Measurements from ENCODE around the gene MCIDAS. TPM values are rescaled to one million over a fixed set of nuclear protein-coding genes. Genes with fewer than 3 reads are reported as not detected.

The MCIDAS gene
- total RNA-seq, 2 experiments from 2014 or later: 0.08 to 0.11 TPM

GRCh38 chr5:55223812-55224240 is 3.3 kb downstream of the MCIDAS start:
- ChIA-PET POLR2A (interaction anchor here (0.6 kb wide), 1 partner anchor 27 kb away, joined by 4 read pairs; no protein-coding TSS in a partner anchor), CTCF (interaction anchor here (0.6 kb wide), 1 partner anchor 20 kb away, joined by 3 read pairs; no protein-coding TSS in a partner anchor)

GRCh38 chr5:55222985-55223811 is 3.9 kb downstream of the MCIDAS start:
- ChIA-PET CTCF (interaction anchor here (0.6 kb wide), 1 partner anchor 21 kb away, joined by 3 read pairs; no protein-coding TSS in a partner anchor), POLR2A (interaction anchor here (0.6 kb wide), 1 partner anchor 26 kb away, joined by 4 read pairs; no protein-coding TSS in a partner anchor)

GRCh38 chr5:55222092-55222984 is 4.8 kb downstream of the MCIDAS start:
- CTCF ChIA-PET: interaction anchor here (1.0 kb wide), 1 partner anchor 46 kb away, joined by 3 read pairs; no protein-coding TSS in a partner anchor
- POLR2A ChIA-PET: no interaction called here

- POLR2A ChIA-PET: no interaction called here
- CTCF ChIA-PET: no interaction called here
Measured at GRCh38 chr5:55220433-55221185, 6.5 kb downstream of the MCIDAS start.

GRCh38 chr5:55219770-55220169 is 7.3 kb downstream of the MCIDAS start:
- ChIA-PET CTCF (no interaction called here), POLR2A (no interaction called here)

- ChIA-PET CTCF (no interaction called here), POLR2A (interaction anchor here (0.5 kb wide), 1 partner anchor 89 kb away, joined by 3 read pairs; the partner anchor contains the start of gene MTREX)
Measured at GRCh38 chr5:55218967-55219366, 8.1 kb downstream of the MCIDAS start.

- POLR2A ChIA-PET: interaction anchor here (0.7 kb wide), 1 partner anchor 73 kb away, joined by 4 read pairs; no protein-coding TSS in a partner anchor
- CTCF ChIA-PET: no interaction called here
Measured at GRCh38 chr5:55211184-55211874, 15.8 kb downstream of the MCIDAS start.

GRCh38 chr5:55205001-55205400 is 22.1 kb downstream of the MCIDAS start:
- ChIA-PET POLR2A (no interaction called here), CTCF (no interaction called here)

- ChIA-PET POLR2A (no interaction called here), CTCF (no interaction called here)
Measured at GRCh38 chr5:55191165-55191564, 36.0 kb downstream of the MCIDAS start.

GRCh38 chr5:55188656-55189540 is 38.2 kb downstream of the MCIDAS start:
- ChIA-PET CTCF (interaction anchor here (1.1 kb wide), 1 partner anchor 12 kb away, joined by 3 read pairs; no protein-coding TSS in a partner anchor), POLR2A (no interaction called here)

- ChIA-PET CTCF (interaction anchor here (0.7 to 1.0 kb wide), 2 partner anchors 10 to 15 kb away, joined by 3 read pairs; no protein-coding TSS in a partner anchor), POLR2A (no interaction called here)
Measured at GRCh38 chr5:55187370-55187769, 39.7 kb downstream of the MCIDAS start.

GRCh38 chr5:55180016-55180415 is 47.1 kb downstream of the MCIDAS start:
- ChIA-PET POLR2A (no interaction called here), CTCF (no interaction called here)

GRCh38 chr5:55177078-55177477 is 50.0 kb downstream of the MCIDAS start:
- ChIA-PET POLR2A (no interaction called here), CTCF (interaction anchor here (0.9 to 2.1 kb wide), 3 partner anchors 12 to 57 kb away, joined by 3 to 5 read pairs (median 3); partner anchors contain the start of gene CCNO)

GRCh38 chr5:55176176-55176818 is 50.8 kb downstream of the MCIDAS start:
- ChIA-PET CTCF (interaction anchor here (1.1 to 2.1 kb wide), 5 partner anchors 9 to 58 kb away, joined by 3 to 5 read pairs (median 4); partner anchors contain the start of gene CCNO), POLR2A (no interaction called here)

GRCh38 chr5:55175781-55176175 is 51.3 kb downstream of the MCIDAS start:
- CTCF ChIA-PET: interaction anchor here (1.1 to 2.1 kb wide), 5 partner anchors 8 to 58 kb away, joined by 3 to 5 read pairs (median 4); partner anchors contain the start of gene CCNO
- POLR2A ChIA-PET: no interaction called here

GRCh38 chr5:55173687-55174230 is 53.4 kb downstream of the MCIDAS start:
- CTCF ChIA-PET: interaction anchor here (1.1 to 1.2 kb wide), 2 partner anchors 52 to 519 kb away, joined by 3 to 4 read pairs; no protein-coding TSS in a partner anchor
- POLR2A ChIA-PET: interaction anchor here (0.6 kb wide), 1 partner anchor 219 kb away, joined by 6 read pairs; no protein-coding TSS in a partner anchor

Data from activated CD8-positive, alpha-beta memory T cell treated with anti-CD3 and anti-CD28 coated beads for 36 hours (primary cell).